Stimulated activated CD4-positive, alpha-beta T cell treated with anti-CD3 and anti-CD28 coated beads, Interleukin-12 subunit alpha, Interleukin-12 subunit beta, amount 100 ng/mL, for 48 hours (primary cell): Measurements from ENCODE around the gene REPS1.
A peak's percentile ranks its signal among the peaks of the same experiment; 100 is the strongest.
"Not testable (repeated sequence)": the region's sequence is repeated elsewhere in the genome, so short reads cannot be mapped to it uniquely, and the experiment has no call there.

Source experiments
- DNase-seq, 3 donors: peaks; one replicate each; pipeline ENCODE4 v3.0.0-alpha.2; 2020; ENCODE audit warnings: low read depth in 2 of 3, low spot score in 1 of 3

The REPS1 gene

DNA sequence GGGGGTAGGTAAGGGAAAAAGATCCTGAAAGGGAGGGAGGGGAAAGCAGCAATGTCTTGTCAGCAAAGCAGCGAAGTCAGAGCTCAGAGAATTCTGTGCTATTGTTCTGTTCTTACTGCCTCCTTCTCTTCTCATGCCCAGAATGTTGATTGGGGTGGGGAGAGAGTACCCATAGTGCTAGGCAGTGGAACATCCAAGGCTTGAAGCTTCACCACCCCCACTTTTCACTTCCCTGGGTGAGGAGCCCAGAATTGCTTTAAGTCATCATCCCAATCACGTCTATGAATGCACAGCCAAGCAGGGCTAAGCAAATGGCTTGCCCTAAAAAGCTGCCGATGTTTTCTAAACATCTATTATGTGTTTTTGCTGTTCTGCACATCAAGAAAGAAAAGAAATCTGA lies 16.5 kb downstream of the REPS1 start:
- no peak for DNase-seq

DNA sequence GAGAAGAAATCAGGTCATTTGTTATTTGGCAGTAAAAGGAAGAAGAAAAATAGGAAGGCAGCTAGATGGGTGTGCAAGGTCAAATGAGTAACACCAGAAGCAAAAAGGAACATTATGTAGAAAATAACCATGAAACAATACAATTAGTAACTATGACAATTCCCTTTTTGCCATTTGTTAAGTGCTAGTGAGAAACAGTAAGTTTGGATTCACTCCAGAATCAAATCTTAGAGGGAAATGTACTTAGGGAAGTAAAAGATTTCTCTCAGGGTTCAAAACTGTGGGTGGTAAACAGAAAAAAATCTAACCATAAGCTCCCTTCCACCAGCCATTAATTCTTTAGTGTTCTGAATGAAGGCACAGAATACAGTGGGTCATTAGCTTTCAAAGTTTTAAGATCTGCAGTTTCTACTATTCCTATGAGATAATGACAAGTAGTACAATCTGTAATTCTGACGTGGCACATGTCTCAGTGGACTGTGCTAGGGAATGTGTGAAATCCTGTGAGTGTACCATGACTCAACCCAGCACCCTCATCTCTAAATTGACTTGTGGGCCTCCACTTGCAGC lies 17.1 kb downstream of the REPS1 start:
- peak in 1 of 3 donors; percentile 20 for DNase-seq

DNA sequence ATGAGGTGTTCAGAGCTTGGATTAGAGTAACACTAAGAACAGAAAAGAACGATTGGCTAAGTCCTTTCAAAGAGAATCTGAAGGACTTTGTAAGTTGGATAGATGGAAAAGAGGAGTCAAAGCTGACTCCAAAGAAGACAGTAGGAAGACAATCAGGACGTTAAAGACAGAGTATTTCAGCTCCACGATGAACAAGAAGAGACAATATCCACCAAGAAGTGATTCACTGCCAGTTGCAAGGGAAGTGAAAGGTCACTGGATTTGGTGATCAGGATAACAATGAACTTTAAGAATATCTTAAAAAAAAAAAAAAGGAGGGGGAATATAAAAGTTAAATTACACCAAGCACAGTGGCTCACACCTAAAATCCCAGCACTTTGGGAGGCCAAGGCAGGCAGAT lies 17.9 kb downstream of the REPS1 start:
- no peak for DNase-seq

DNA sequence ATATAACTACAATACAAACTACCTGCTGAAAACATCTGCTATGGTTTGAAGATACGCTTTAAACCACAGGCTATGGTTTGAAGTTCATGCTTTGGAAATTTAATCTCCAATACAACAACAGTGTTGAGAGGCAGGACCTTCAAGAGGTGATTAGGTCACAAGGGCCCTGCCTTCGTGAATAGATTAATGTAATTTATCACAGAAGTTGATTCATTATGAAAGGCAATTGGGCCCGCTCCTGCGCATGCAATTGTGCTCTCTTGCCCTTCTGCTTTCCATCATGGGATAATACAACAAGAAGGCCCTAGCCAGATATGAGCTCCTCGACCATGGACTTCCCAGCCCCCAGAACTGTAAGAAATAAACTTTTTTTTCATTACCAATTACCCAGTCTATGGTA lies 21.2 kb downstream of the REPS1 start:
- no peak for DNase-seq

DNA sequence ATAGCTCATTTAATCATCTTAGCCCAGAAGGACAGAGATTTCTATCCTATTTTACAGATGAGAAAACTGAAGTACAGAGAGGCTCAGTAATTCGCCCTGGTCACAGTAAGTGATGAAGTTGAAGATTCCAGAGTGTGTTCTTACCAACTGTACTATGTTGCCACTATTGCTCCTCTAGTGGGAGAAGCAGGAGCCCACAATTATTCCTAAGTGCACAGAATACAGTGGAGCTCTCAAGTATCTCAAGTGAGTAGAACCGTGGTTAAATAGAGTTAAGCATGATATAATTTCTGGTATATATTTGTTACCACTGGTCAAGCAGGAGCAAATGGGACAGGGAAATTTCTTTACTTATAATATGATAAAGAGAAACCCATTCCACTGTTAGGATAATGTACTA lies 22.1 kb downstream of the REPS1 start:
- DNase-seq, result no peak

DNA sequence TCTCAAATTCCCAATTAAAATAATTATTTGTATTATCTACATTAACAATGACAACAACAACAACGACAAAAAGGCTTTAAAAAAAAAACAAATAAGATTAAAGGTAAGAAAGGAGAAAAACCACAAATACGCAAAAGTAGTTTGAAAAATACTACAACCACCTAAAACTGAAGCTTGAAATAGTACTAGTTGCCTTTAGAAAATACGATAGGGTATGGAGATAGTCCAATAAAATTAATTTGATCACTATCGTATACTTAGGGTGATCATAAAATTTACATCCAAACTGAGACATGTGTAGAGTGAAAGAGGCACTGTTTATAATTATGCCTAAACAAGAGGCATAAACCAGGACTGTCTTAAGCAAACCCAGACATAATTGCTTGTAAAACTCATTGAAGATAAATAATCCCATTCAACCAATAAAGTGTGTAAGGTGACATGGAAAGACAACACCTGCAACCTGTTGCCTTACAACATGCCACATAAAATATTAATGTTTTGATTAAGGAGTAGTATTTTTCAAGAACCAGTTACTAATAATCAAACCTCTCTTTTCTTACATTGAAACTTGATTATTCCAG lies 22.7 kb downstream of the REPS1 start:
- DNase-seq, result no peak

DNA sequence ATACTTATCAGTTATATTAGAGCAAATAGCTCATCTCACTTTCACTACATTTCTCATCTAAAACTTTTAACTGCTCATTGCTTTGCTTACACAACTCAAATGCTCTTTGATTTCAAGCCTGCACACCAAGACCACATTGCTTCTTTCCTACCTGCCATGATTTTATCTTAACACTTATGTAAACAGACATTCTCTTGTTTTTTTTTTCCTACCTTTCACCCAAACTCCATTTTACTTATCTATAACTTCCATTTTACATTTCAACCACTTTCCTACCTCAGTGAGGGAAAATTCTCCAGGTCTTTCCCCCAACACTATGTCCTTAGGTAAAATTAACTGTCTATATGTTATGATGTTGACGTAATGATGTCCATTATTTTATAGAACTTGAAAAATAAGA lies 24.0 kb downstream of the REPS1 start:
- DNase-seq, result no peak

DNA sequence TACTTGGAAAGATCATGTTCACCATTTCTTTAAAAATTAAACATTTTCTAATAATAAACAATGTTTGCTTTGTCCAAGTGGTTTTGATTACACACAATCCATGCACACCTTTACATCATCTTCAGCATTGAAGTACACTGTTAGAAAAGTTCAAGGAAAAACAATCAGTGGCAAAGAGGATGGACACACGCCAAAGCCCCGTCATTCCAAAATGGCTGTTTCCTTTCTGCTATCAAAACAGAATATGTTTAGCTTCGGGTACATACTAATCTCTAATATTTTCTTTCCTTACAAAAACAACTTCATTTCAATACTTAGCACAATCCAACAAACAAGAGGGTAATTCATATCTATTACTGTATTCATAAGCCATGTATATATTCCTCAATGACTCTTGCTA lies 24.5 kb downstream of the REPS1 start:
- no peak for DNase-seq

DNA sequence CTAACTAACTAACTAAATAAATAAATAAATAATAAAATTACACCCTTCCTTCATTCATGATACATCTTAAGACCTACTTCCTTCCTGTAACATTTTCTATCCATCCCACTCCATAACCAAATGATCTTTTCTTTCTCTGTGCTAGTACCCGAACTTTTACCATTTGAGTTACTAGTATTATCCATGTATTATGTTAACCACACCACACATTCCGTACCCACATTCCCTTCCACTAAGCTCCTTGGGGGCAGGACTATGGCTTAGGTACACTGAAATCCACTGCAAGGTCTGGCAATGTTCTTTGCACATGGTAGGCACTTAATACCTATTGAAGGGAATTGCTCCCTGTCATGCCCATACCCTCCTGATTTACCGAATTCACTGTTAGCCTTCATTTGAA lies 24.9 kb downstream of the REPS1 start:
- no peak for DNase-seq

GRCh38 chr6:138959521-138959920 lies 28.5 kb downstream of the REPS1 start:
- DNase-seq, result no peak

DNA sequence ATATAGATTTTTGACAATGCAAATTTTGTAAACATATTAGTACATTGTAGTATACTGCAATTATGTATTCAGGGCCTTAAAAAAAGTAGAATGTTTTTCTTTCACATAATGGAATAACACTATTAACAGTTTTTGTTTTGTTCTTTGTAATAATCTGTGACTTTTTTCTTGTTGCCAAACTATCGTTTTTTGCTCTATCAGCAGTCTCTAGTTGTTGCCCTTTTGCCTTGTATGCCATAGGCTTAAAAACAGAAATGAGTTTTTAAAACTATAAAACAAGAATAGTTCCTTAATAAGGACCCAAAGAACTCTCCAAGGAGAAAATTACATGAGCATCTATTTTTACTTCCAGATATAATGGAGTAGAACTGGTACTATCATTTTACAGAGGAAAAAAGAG lies 29.5 kb downstream of the REPS1 start:
- no peak for DNase-seq

- DNase-seq, result no peak
Observed at GRCh38 chr6:138957903-138958302, 30.1 kb downstream of the REPS1 start.

DNA sequence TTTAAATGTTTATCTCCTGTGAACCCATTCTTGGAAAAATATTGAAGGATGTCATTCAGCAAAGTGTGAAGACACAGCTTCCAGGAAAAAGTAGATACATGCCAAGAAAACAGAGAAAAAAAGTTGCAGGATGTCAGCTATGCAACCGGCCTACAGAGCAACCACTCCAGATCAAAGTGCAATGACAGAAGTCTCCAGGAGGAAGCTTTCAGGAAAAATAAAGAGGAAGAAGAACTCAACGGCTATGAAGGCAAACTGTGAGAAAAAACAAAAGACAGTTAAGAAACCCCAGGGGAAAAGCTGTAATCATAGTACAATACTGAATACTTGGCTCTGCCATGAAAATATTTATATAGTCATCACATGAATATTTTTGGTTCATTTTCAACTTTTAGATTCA lies 30.6 kb downstream of the REPS1 start:
- no peak for DNase-seq

DNA sequence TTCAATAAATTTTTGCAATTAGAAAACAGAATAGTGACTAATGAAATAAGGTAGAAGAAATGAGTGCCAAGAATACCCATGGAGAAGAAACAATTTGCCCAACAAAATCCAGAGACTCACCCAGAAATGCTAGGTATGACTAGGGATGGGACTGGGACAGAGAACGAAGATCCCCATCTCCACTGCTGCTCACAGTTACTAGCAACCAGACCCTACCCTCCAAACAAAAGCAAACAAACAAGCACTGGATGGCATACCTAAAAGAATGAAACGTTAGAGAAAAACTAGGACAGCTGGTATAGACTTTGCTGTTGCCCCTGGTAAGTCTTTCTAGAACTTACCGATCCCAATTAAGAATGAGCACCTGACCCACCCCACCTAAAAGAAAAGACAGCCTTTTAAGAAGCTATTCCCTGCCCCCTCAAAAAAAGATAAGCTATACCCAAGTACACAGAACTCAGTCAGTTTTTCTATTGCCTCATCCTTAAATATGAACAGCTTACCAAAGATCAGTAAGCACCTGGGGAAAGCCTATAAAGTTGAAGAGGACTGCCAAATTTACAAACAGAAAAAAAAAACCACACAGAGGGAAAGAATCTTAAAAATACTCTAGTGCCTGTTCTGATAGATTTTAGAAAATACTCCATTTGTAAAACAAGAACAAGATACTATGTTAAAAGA lies 31.7 kb downstream of the REPS1 start:
- no peak for DNase-seq

DNA sequence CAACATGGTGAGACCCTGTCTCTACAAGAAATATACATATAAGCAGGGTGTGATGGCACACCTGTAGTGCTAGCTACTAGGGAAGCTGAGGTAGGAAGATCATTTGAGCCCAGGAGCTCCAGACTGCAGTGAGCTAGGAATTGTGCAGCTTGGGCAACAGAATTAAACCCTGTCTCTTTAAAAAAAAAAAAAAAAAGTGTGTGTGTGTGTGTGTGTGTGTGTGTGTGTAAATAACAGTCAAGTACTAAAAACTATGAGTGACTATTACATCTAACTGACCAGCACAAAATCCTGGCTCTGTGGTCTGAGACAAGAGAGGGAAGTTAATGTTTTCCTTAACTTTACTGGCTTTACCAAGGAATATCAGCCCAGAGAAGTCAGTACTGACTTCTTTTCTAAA lies 32.8 kb downstream of the REPS1 start:
- DNase-seq, result no peak

DNA sequence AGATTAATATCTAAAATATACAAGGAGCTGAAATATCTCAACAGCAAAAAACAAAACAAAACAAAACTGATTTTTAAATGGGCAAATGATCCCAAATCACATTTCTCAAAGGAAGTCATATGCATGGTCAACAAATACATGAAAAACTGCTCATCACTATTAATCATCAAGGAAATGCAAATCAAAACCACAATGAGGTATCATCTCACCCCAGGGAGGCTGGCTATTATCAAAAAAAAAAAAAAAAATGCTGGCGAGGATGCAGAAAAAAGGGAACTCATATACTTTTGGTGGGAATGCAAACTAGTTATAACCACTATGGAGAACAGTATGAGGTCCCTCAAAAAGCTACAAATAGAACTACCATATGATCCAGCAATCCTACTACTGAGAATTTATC lies 34.6 kb downstream of the REPS1 start:
- DNase-seq, result no peak

- DNase-seq, result no peak
Observed at GRCh38 chr6:138948546-138949179, 39.4 kb downstream of the REPS1 start.

DNA sequence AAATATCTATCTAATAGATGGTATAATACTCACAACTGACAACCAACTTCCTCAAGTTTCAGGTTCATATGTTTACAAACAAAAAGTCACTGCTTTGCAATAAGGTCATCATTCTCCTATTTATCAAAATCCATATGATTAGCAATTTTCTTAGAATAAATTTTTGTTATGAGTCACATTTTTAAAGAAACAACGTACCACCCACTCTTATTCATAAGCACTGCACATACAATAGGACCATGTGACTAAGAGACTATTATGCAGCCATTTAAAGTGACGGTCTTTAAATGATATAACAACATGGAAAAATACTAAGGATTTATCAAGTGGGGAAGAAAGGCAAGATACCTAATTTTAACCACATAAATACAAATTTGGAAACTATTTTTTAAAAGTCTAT lies 40.0 kb downstream of the REPS1 start:
- DNase-seq, result no peak

- DNase-seq, result no peak
Observed at GRCh38 chr6:138945354-138945753, 42.7 kb downstream of the REPS1 start.

DNA sequence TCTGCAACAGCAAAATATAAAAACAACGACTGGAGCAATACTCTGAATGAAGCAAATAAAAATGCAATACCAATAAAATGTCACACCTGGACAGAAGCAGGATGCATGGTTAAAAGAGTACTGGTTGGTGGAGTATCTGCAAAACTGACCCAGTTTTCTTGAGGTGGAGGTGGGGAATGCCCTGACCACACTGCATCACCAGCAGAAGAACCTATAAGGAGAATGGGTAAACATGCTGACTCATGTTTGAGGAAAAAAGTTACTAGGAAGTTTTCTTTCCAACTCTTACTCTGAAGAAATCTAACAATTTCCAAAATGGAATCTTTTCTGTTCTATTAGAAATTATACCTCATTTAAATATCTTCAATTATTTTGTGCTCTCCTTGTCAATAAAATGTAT lies 43.6 kb downstream of the REPS1 start:
- DNase-seq, result peak in 1 of 3 donors; percentile 3

GRCh38 chr6:138943089-138943625 lies 44.9 kb downstream of the REPS1 start:
- DNase-seq, result no peak

- not testable (repeated sequence) for DNase-seq
Observed at GRCh38 chr6:138936873-138937272, 51.2 kb downstream of the REPS1 start.
